GM18858 (cell line): ENCODE data around the gene SHMT1.
"Not testable (repeated sequence)": the region's sequence is repeated elsewhere in the genome, so short reads cannot be mapped to it uniquely, and the experiment has no call there.

Experiments used
- ATAC-seq: cut with Tn5 transposase; IDR thresholded peaks from one replicate; pipeline ENCODE4 v1.9.1; 2021; ENCODE audit not compliant: unreplicated experiment

Gene SHMT1

DNA sequence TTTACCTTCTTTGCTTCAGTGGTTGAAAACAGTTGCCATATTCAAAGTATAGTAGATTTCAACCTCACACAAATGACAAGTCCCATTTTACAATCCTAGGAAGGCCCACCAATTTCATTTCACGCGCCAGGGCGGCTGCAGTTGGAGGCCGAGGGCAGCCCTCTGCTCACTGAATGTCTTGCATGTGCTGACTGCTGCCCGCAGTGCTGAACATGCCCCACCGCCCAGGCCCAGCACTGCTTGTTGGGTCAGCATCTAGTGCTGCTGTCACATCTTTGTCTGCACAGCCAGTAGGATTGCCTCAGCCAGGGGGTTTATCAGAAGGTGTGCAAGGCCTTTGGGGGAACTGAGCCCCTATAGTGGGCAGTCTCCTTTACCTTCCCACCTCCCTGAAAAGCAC is 36.8 kb downstream of the SHMT1 start:
- ATAC-seq: no peak

DNA sequence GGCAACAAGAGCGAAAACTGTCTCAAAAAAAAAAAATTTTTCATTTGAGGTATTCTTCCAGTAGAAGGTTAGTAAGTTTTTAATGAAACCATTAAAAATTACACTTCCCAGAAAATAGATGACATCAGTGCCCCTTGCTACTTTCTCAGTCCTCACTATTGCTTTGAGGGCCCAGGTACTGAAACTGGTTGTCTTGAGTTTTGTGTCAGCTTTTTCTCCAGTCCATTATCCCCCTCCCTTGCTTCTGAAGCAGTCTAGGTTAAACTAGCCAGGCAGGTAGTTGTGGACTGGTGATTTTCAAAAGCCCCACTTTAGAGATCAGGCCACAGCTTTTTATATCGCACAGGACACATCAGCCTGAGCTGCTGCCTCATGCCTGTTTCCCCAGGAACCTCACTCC is 37.3 kb downstream of the SHMT1 start:
- ATAC-seq: no peak

DNA sequence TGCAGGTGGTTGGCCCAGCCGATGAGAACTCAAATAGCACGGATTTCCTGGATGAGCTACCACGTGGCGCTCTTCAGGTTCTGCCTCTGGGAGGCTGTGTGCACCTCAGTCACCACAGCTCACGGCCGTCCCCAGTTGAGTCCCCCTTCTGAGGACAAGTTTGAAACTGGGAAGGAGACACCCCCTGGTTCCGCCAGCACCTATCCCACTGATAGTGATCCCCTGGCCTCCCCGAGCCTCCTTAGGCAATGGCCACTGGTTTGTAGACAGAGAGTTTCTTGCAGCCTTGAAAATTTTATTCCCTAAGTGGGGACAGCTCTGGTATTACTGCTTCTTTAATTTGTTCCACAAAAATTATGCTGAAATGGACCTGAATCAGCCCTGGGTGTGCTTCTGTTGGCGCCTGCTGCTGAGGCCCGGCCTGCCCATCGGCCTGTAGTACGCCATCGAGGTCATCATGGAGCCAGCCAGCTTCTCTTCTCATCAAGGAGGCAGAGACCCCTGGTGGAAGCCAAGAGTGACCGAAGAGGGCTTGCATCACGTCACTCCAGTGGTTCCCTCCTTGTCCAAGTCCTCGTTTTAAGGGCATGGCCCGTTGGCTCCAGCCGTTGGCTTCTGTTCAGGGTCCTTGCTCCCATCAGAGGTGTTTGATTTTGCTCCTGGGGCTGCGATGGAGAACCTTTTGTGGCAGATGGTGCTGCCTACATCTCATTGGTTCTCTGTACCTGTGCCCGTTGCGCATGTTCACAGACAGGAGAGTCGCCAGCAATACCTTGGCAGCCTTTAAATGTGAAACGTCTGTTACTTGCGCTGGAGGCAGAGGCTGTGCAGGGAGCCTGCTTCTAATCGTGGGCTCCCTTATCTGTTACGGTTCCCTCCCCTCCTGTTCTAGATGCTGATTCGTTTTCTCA is 39.0 kb downstream of the SHMT1 start:
- ATAC-seq: no peak

GRCh38 chr17:18323507-18324139 is 39.7 kb downstream of the SHMT1 start:
- no peak for ATAC-seq

- no peak for ATAC-seq
These were observed 40.3 kb downstream of the SHMT1 start for GRCh38 chr17:18323007-18323406.

GRCh38 chr17:18322522-18322921 is 40.8 kb downstream of the SHMT1 start:
- ATAC-seq: no peak

- ATAC-seq: no peak
These were observed 42.0 kb downstream of the SHMT1 start for GRCh38 chr17:18321309-18321708.

DNA sequence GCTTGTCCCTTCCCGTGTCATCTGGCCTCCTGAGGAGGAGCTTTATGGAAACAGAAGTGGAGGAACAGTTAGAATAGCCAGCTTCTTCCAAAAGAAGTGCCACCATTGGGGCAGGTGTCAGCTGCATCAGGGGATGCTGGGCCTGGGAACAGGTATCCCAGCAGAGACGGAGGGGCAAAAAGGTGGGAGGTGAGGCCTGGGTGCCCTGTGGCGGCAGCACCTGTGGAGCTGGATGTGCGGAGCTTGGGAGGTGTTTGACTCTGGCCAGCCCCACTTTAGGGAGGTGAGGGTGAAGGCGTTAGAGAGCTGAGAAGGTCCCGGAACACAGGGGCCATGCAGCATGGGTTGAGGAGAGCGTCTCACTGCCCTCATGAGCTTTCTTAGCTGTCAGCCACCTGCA is 43.0 kb downstream of the SHMT1 start:
- ATAC-seq: no peak

DNA sequence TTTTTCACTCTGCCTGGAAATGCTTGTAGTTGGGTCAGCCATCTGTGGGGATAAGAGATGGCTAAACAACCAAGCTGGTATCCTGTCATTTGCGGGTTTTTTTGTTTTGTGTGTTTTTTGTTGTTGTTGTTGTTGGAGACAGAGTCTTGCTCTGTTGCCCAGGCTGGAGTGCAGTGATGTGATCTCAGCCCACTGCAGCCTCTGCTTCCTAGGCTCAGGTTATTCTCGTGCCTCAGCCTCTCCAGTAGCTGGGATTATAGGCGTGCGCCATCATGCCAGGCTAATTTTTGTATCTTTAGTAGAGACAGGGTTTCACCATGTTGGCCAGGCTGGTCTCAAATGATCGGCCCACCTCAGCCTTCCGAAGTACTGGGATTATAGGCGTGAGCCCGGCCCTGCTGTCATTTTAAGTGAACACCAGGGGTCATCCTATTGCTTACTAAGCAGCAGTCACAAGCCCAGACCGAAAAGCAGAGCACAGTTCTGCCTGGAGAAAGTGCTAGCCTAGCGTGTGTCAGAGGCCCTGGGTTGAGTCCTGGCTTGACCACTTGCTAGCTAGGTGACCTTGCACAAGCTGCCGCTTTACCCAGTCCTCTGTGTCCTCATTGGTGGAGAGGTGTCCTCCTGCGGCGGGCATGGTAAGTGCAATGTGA is 43.6 kb downstream of the SHMT1 start:
- ATAC-seq: no peak

DNA sequence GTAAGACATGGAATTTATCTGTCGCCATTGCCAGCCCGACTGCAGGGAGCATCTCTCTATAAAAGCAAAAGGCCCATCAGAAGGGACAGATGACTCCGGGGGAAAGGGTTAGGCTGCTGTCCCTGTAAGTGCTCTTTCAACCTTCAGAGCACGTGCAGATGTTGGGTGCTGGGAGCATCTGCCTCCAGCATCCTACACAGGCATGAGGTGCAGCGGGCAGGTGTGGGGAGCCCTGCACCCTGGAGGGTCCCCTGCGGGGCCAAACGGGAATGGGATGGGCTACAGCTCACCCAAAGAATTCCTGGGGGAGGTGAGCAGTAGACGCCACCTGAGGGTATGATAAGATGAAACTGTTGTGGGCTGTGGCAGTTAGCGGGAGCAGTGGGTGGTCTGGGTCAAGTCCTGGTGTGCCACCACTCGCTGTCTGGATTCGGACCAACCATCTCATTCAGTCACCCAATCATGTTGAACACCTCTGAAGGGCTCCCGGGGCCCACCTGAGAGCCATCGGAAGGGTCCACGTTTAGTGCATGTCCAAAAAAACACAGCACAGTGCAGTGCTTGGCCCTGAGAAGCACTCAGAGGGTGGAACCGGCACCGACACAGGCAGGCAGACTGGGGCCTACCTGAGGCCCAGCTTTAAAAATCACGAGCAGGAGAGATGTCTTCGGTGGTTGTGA is 44.4 kb downstream of the SHMT1 start:
- ATAC-seq: no peak

DNA sequence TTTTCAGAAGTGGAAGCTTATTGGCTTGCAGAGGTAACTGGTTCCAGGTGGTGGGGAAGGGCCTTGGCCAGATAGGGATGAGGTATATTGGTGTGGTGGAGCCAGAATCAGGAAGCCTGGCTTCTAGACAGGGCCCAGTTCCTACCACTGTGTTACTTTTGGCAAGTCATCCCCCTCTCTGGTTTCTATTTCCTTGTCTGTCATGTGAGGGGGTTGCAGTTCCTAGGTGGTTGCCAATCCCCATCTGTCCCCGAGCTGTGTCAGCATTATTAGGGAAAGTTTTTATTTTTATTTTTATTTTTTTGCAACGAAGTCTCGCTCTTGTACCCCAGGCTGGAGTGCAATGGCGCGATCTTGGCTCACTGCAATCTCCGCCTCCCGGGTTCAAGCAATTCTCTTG is 45.2 kb downstream of the SHMT1 start:
- no peak for ATAC-seq

- ATAC-seq: no peak
These were observed 47.4 kb downstream of the SHMT1 start for GRCh38 chr17:18315961-18316360.

DNA sequence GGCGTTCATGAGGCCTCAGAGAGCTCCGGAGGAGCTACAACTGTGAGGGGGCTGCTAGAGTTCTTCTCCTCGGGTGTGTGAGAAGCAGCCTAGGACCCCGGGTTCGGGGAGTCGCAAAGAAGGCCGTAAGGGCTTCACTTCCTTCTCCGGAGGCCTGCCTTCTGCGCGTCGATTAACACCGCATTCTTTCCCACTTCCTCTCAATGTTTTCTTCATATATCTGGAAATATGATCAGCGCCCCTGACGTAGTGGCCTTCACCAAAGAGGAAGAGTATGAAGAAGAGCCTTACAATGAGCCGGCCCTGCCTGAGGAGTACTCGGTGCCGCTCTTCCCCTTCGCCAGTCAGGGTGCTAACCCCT is 47.8 kb downstream of the SHMT1 start:
- ATAC-seq: no peak

GRCh38 chr17:18314731-18315561 is 48.4 kb downstream of the SHMT1 start, which contains the start of the genes SMCR8 and TOP3A:
SMCR8 (plus strand) TSS chr17:18315293; CDS start chr17:18315790, 497 bp downstream.
TOP3A (minus strand) TSS chr17:18314994; CDS start chr17:18314778, 216 bp downstream.
- ATAC-seq: peak; percentile 56

- ATAC-seq: peak; percentile 13
These were observed 49.2 kb downstream of the SHMT1 start for GRCh38 chr17:18314059-18314730.

GRCh38 chr17:18309202-18309601 is 54.1 kb downstream of the SHMT1 start:
- ATAC-seq: no peak

GRCh38 chr17:18303206-18303605 is 60.1 kb downstream of the SHMT1 start:
- not testable (repeated sequence) for ATAC-seq

DNA sequence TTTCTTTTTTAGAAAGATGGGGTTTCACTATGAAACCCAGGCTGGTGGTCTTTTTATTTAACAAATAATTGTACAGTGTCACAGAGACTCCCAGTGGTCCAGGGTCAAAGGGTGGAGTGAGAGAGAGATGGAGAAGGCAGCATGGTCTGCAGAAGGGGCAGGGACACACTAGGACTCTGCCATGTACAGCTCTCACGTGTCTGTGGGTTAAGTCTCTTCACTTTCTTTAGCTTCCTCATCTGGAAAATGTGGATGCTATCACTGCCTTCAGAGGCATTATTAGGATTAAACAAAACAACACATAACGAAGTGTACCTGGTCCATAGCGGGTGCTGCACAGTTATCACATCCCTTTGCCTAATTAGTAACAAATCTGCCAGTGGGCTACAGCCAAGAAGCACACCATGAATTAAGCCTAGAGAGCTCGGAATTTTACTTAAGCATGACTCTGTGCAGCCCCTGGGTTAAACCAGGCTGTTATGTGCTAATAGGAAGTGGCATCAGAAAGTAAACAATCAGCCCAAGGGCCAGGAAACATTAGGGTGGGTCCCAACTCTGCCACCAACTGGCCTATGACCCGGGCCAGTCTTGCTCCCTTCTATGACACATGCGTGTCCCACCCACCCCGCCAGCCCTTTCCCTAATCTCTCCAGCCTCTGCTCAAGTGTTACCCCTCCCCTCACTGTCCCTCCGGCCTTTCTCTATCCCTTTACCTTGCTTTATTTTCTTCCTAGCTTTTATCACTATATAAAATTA is 62.4 kb downstream of the SHMT1 start:
- no peak for ATAC-seq

- ATAC-seq: not testable (repeated sequence)
These were observed 65.3 kb downstream of the SHMT1 start for GRCh38 chr17:18298061-18298460.
